Head of caudate nucleus (tissue), 42 donors: ENCODE results near the gene WDR54.

ENCODE experiments used
- DNase-seq, 42 donors: peaks; one replicate each; pipeline versions ENCODE4 v3.0.0 to v3.0.0-alpha.2; 2020 to 2021; ENCODE audit warnings: mixed read lengths in 7 of 42
- intact Hi-C: fragments of 100-400 bp; cut with DNase I; formaldehyde crosslinking; loops from one replicate; pipeline ENCODE4 v1.15.0; 2022

Gene WDR54

DNA sequence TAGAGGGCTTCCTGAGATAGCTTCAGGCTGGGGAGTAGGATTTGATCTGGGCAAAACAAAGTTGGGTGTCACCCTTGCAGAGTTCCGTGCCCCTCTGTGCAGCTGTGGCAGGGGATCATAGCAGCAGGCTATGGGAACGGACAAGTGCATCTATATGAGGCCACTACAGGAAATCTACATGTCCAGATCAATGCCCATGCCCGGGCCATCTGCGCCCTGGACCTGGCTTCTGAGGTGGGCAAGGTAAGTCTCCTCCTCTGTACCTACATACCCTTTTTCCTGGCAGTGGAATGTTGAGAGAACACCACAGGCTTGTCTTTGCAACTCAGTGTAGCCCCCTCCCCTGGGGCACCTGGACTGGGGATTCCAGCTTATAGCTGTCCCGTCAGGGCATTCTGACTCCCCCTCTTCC is 3.5 kb downstream of the WDR54 start:
- intact Hi-C loops: no loop called here
- DNase-seq: peak in 2 of 42 donors; percentile 5 to 21

DNA sequence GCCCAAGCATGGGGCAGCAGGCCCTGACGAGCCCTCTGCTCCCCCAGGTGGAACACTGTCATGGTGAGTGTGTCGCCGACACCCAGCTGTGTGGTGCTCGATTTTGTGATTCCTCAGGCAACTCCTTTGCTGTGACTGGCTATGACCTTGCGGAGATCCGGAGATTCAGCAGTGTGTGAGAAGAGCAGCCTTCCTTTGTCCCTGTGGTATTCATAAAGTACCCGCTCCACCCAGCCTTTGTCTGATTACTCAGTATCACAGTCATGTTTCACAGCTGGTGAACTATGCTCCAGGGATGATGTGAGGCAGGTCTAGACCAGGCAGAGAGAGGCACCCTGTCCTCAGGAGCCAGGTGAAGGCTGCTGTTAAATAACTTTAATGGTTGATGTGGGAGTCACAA is 4.0 kb downstream of the WDR54 start:
- DNase-seq: peak in 1 of 42 donors; percentile 16
- intact Hi-C loops: no loop called here

DNA sequence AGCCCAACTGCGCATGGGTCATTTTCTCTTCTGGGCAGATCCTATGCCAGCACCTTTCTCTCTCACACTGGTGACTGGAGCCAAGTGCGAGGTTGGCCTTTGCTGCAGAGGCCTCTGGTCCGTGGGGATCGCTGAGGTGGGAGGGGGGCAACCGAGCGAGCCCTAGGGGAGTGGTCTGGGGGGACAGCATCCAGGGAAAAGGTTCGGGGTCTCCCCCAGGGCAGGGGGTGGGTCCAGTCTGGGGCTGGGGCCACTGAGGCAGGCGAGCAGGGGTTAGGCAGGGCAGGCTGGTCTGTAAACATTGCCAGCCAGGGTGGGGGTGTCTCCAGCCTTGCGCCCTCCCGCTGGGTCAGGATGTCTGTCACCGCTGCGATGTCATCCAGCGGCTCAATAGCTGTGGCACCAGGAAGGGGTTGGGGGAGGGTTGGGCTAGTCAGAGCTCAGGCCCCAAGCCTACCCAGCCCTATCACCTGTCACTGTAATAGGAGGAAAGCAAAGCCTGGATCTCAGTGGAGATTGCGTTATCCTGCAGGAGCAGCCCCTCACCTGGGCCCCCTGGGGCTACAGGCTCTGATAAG is 4.7 kb downstream of the WDR54 start:
- intact Hi-C loops: no loop called here
- peak in 1 of 42 donors; percentile 5 for DNase-seq

DNA sequence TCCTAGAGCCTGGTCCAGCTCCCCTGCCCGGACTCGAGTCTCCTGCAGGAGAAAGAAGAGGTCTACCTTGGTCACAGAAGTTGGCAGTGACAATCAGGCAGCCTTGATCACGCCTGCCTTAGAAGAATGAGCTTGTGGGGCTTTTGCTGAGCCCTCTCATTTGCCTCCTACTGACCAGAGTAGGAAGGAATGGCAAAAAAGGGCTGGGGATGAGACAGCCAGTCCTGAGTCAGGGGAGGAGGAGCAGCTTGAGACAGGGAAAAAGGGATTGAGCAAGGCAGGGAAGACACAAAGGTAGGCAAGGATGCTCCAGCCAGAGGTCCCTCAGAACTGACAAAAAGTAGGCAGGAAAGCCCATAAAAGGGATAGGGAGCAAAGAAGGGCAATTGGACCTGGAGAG is 6.0 kb downstream of the WDR54 start:
- DNase-seq: no peak
- intact Hi-C loops: no loop called here

DNA sequence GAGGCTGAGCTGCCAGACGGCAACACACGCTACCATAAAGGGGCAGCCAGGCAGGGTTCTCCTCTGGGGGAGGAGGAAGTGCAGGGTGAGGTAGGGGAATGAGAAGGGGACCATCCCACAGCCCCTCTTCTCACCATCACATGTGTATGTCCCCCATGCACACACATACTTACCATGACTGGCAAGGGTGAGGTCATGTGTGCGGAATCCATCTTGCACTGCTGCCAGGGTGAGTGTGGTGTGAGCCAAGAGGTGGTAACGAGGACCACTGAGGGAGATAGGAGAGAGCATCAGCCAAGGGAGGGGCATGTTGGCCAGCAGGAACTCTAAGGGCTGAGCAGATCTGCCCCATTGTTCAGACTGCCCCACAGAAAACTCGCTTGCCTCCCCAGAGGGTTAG is 7.1 kb downstream of the WDR54 start:
- DNase-seq: no peak
- intact Hi-C loops: no loop called here

DNA sequence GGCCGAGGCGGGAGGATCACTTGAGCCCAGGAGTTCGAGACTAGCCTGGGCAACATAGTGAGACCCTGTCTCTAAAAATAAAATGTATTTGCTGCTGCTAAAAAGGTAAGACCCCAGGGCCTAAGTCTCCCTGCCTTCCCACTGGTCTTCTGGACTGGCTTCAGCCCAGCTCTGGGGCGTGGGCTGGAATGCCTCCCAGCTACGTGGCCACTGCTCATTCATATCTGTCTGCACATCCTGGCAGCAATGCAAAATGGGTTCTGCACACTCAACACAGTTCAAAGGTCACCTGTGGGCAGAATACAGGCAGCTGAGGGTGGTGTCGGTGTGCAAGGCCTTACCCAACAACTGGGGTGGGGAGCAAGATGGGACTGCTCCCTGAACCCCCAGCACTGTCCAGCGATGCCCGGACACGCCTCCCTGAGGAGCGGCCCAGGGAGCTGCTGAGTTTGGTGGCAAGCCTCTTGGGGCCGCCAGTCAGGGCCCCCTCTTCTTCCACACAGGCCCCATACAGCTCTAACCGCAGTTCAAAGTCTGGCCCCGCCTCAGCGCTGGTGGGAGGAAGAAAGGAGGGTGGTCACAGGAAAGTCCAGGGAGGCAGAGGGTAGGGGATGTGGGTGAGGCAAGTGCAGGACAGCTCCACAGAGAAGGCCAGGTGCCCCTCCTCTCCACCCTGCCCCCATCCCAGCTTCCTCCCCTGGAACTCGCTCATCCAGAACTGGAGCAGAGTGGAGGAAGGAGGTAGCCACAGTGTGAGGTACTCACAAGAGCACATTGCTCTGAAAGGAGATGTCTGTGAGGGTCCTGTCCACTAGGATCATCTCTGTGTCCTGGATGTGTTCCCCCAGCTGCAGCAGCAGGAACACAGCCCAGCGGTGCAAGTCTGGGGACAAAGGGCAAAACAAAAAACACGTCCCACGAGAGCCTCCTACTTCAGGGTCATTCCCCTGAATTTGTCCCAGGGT is 8.2 kb downstream of the WDR54 start:
- no peak for DNase-seq

DNA sequence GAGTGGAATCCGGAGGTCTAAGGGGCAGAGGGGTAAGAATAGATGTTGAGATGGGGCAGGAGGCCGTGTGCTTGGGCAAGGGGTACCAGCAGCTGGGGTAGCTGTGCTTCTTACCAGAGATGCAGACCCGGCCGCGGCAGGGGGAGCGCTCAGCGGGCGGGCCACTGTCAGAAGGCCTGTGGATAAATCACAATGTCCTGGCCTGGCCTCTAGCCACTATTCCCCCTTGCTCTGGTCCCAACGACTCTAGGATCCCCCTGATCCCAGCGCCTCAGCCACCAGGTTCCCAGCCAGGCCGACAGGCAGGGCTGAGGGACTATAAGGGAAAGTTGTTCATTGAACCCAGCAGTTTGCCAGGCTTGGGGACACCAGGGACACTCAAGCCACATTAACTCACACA is 9.0 kb downstream of the WDR54 start:
- intact Hi-C loops: no loop called here
- no peak for DNase-seq

More for the DNA sequence above, 8.2 kb downstream of the WDR54 start:
- intact Hi-C loops: no loop called here

DNA sequence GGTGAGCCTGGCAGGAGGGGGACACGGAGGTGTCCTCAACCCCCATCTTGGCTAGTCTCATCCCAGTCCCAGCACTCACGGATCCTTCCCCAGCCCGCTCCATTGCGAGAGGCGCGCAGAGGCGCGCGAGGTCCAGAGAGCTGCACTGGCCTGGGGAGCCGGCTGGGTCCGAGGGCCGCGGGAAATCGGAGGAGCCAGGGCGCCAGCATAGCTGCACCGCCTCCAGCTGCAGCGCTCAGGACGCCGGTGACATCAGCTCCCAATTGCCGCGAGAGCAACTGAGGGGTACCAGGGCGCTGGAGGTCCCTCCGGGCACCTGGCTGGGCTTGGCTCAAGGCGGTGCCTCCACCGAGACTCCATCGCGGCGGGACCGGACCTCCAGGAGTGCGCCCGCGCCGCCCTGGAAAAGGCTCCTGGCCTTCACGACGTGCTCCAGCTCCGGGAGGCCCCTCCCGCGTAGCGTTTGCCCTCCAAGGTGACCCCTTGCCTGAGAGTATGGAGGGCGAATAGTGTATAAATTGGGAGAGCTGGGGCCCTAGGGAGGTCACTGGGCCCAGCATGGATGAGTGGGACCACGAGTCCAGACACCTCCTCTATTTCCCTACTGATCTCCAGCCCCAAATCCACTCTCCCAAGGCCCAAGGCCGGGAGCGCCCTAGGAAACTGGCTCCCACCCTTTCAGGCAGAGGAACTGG is 14.7 kb downstream of the WDR54 start:
- DNase-seq: peak in 1 of 42 donors; percentile 21
- intact Hi-C loops: no loop called here

DNA sequence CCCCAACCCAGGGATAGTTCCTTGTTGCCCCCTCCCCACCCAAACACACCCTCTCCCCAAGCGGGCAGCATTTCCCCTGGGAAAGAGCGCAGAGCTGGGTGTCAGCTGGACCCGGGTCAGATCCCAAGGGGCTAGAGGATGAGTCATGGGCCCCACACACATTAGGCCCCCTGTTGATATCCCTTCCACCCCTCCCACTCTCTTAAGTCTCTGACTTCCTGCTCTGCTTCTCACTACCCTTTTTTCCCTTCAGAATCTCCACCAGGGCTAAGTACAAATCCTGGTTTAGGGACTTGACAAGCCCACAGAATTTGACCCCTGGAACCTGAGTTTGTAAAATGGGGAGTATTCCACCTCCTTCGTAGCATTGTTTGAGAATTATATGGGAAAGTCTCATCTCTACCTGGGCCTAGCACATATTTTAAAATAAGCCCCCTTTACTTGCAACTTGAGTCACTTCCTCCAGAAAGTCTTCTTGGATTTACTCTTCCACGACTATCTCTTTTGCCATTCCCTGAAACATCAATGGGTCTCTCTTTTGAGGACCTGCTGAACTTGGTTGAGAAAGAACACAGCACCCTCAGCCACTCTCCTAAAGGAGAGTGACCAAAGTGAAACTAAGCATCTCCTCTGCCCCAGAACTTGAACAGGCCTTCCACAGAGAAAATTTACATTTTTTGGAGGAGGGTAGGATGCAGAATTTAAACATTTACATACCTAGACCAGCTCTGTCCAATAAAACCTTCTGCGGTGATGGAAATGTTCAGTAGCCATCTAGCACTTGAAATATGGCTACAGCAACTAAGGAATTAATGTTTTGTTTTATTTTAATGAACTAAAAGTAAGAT is 15.5 kb downstream of the WDR54 start:
- intact Hi-C loops: no loop called here
- DNase-seq: no peak

DNA sequence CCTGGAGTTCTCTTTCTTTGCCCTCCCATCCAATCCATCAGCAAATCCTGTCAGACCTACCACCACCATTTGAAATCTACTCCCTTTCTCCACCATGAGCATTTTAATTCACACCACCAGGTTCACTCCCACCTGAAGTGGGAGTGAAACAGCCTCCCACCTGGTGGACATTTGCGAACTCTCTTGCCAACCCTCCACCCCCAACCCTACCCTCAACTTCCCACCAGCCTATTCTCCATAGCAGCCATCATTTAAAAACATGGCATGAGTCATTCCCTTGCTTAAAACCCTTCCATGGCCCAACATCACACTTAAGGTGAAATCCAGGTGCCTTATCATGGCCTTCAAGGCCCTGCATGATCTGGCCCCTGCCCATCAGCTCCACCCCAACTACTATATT is 16.7 kb downstream of the WDR54 start:
- DNase-seq: no peak
- intact Hi-C loops: no loop called here

DNA sequence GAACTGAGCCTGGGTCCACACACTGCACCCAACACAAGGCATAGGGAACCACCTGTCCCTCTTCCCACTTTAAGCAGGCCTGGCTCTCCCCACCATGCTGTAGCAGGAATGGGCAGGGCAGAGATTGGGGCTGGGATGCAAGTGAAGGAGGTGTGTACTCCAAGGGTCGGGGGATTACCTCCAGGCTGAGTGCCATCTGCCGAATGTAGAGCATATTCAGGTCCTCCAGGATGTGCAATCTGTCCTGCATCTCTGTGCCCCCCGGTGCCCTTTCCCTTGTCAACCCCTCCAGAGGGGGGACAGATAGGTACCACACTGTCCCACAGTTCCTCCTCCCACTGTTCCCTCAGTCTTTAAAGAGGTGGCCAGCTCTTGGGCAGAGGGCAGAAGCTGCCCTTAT is 17.8 kb downstream of the WDR54 start:
- DNase-seq: peak in 1 of 42 donors; percentile 45
- intact Hi-C loops: no loop called here

DNA sequence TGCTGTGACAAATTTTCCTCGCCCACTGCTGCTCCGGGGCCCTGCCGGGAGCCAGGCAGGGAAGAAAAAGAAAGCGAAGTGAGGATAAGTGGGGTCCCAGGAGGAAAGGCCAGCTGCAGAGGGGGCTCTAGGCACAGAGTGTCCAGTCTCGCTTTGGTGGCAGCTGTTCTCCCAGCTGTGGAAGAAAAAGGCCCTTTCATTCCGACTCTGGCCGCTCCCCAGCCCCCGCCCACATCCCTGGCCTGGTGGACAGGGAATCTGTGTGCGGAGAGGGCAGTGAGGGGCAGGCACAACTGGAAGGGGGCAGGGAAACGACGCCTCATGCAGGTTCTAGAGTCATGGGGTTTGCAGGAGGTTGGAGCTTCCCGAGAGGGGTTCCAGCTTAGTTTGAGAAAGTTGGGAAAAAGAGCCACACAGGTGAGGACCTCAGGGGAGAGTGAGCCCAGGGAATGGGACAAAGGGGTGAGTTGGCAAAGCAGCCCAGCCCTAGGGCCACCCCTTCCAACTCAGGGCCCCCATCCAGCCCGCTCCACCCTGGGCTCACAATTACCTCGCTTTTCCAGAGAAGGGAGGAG is 18.4 kb downstream of the WDR54 start:
- DNase-seq: peak; percentile 80 to 98 (median 93)
- intact Hi-C loops: loop anchor here (2.0 kb wide), 1 partner anchor 15 kb away; the partner anchor contains the start of gene INO80B

DNA sequence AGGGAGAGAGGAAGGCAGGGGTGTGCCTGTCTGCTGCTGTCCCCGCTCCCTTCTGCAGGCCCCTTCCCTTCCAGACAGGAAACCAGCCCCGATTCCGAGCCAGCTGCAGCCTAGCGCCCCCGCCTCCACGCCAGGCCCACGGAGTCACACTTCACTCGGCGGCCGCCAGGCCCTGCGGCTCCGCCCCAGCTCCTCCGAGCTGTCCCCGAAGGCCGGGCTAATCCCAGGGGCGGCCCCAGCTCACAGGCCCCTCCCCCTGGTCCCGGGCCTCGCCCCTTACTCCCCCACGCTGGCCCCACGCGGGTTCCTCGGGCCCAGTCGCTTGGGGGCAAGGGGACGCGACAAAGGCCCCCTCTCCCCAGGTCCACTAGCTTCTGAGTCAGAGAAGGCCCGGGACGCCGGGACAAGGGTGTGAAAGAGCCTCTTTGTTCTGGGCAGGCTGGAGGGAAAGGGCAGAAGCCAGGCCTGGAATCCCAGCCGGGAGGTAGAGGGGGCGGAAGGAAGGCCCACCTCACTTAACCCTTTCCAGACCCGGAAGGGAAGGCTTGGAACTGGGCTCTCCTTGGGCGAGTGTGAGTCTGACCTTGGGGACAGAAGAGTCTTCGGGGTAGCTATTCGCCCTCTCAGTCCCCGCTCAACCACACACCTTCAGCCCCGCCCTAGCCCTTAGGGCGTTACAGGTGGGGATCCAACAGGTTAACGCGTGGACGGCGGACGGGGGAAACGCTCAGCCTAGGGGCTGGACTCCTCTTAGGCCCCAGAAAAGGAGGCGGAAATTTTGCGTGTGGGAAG is 19.0 kb downstream of the WDR54 start:
- DNase-seq: peak; percentile 76 to 97 (median 92)
- intact Hi-C loops: loop anchor here (2.0 kb wide), 1 partner anchor 14 kb away; the partner anchor contains the start of gene INO80B

DNA sequence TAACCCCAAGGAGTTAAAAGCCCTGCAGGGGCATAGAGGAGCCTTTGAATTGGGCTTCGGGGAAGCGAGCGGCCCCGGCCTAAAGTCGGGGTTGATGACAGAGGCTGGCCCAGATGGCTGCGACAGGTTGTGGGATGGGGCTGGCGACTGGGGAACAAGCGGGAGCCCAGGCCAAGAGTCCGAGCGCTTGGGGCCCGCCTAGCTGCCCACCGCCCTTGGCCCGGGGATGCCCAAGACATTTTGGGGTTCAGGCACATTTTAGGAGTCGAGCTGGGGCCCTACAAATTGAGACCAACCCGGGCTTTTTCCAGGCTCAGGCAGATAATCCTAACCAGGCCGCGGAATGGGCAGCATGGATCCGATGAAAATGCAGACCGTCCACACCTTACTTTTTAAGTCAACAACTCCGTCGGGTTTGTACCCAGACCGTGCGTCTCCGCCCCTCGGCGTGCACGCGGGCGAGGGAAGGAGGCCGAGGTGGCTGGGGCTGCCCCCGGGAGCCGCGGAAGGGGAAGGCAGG is 19.7 kb downstream of the WDR54 start:
- peak in 18 of 42 donors; percentile 14 to 76 (median 49) for DNase-seq
- intact Hi-C loops: loop anchor here (2.0 kb wide), 1 partner anchor 14 kb away; the partner anchor contains the start of gene INO80B

DNA sequence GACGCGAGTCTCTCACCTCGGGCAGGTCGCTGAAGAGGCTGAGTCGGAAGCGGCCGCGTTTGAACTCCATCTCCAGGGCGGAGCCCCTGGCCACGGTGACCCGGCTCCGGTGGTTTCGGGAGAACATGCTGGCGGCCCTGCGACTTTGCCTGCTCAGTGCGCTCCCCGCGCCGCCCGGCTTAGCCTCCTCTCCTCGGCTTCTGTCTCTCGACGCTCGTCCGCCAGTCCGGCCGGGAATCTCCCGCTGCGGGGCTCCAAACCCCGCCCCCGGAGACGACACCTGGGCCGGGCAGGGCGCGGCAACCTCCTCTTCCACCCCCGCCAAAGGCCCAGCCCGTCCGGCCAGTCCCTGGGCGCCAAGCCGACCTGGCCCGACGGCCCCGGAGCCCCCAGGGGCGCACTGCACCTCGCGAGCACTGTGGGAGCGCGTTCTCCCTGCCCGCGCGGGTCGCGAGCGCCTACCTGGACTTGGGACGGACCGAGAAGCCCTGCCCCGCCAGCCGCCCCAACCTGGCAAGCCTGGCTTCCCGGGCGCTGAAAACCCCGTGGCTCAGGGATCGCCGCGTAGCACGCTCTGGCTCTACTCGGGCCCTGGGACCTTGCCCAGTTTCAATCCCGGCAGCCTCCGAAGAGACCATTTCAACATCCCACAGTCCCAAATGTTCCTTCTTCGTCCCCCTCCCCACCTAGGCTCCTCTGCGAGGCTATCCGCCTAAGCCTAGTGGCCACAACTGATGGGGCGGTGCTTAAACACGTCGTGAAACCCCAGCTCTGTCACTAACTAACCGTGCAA is 20.4 kb downstream of the WDR54 start, which contains the start of gene RTKN:
RTKN (minus strand) TSS at position 248 of the 793 bp plus-strand sequence; CDS start at position 127, 121 bp downstream.
- intact Hi-C loops: loop anchor here (2.0 kb wide), 1 partner anchor 13 kb away; the partner anchor contains the start of gene INO80B
- peak in 16 of 42 donors; percentile 24 to 75 (median 48) for DNase-seq
